ENCODE results near the gene CEP95. TPM values are rescaled to one million over a fixed set of nuclear protein-coding genes. Genes with fewer than 3 reads are reported as not detected.

The CEP95 gene
- total RNA-seq, 3 donors from 2014 or later = 35.1 to 38.2 (median 36.7) TPM

GRCh38 chr17:64500862-64501765 is 5.7 kb upstream of the CEP95 start:
- peaks cover 78% of the 10 kb centered on the region for H3K36me3 Mint-ChIP-seq (ENCODE audit: insufficient read depth)
- no peaks in the 10 kb centered on the region for H3K9me3 Mint-ChIP-seq
- H3K4me1 Mint-ChIP-seq (ENCODE audit: low read depth) = peaks cover 75% of the 10 kb centered on the region
- ATAC-seq = no peak
- peak overlapping the region; percentile 42 for H3K4me3 Mint-ChIP-seq
- no peaks in the 10 kb centered on the region for H3K27me3 Mint-ChIP-seq (ENCODE audit: low read depth)
- no peak for DNase-seq

GRCh38 chr17:64502021-64502420 is 4.8 kb upstream of the CEP95 start:
- Mint-ChIP-seq H3K4me3 (peak overlapping the region; percentile 31), H3K4me1 (ENCODE audit: low read depth) (peaks cover 72% of the 10 kb centered on the region), H3K9me3 (no peaks in the 10 kb centered on the region), H3K36me3 (ENCODE audit: insufficient read depth) (peaks cover 78% of the 10 kb centered on the region), H3K27me3 (ENCODE audit: low read depth) (no peaks in the 10 kb centered on the region)
- ATAC-seq = no peak
- no peak for DNase-seq

GRCh38 chr17:64502809-64503208 is 4.0 kb upstream of the CEP95 start:
- H3K36me3 Mint-ChIP-seq (ENCODE audit: insufficient read depth) = peaks cover 72% of the 10 kb centered on the region

GRCh38 chr17:64503341-64503740 is 3.4 kb upstream of the CEP95 start:
- no peaks in the 10 kb centered on the region for H3K27me3 Mint-ChIP-seq (ENCODE audit: low read depth)
- no peaks in the 10 kb centered on the region for H3K9me3 Mint-ChIP-seq
- DNase-seq (no peak), ATAC-seq (no peak)
- peaks cover 71% of the 10 kb centered on the region for H3K4me1 Mint-ChIP-seq (ENCODE audit: low read depth)
- H3K36me3 Mint-ChIP-seq (ENCODE audit: insufficient read depth) = peaks cover 68% of the 10 kb centered on the region
- H3K4me3 Mint-ChIP-seq = peak overlapping the region; percentile 100

More at GRCh38 chr17:64502809-64503208, 4.0 kb upstream of the CEP95 start:
- ATAC-seq (no peak), DNase-seq (no peak)
- Mint-ChIP-seq H3K4me3 (peak overlapping the region; percentile 100), H3K27me3 (ENCODE audit: low read depth) (no peaks in the 10 kb centered on the region), H3K9me3 (no peaks in the 10 kb centered on the region), H3K4me1 (ENCODE audit: low read depth) (peaks cover 72% of the 10 kb centered on the region)

GRCh38 chr17:64503821-64504768 is 2.7 kb upstream of the CEP95 start:
- H3K9me3 Mint-ChIP-seq = no peaks in the 10 kb centered on the region
- peak overlapping the region; percentile 100 for H3K4me3 Mint-ChIP-seq
- no peak for DNase-seq
- ATAC-seq = no peak
- peaks cover 64% of the 10 kb centered on the region for H3K36me3 Mint-ChIP-seq (ENCODE audit: insufficient read depth)
- no peaks in the 10 kb centered on the region for H3K27me3 Mint-ChIP-seq (ENCODE audit: low read depth)
- H3K4me1 Mint-ChIP-seq (ENCODE audit: low read depth) = peaks cover 71% of the 10 kb centered on the region

GRCh38 chr17:64504769-64505339 is 1.9 kb upstream of the CEP95 start:
- ATAC-seq (no peak), DNase-seq (no peak)
- peaks cover 65% of the 10 kb centered on the region for H3K4me1 Mint-ChIP-seq (ENCODE audit: low read depth)
- peaks cover 59% of the 10 kb centered on the region for H3K36me3 Mint-ChIP-seq (ENCODE audit: insufficient read depth)
- H3K27me3 Mint-ChIP-seq (ENCODE audit: low read depth) = no peaks in the 10 kb centered on the region
- H3K4me3 Mint-ChIP-seq = peak overlapping the region; percentile 100
- no peaks in the 10 kb centered on the region for H3K9me3 Mint-ChIP-seq

GRCh38 chr17:64505340-64506200 is 1.2 kb upstream of the CEP95 start:
- DNase-seq = peak; percentile 80
- Mint-ChIP-seq H3K4me3 (peak overlapping the region; percentile 100), H3K4me1 (ENCODE audit: low read depth) (peaks cover 60% of the 10 kb centered on the region), H3K36me3 (ENCODE audit: insufficient read depth) (peaks cover 54% of the 10 kb centered on the region), H3K27me3 (ENCODE audit: low read depth) (no peaks in the 10 kb centered on the region), H3K9me3 (no peaks in the 10 kb centered on the region)
- peak; percentile 37 to 46 for ATAC-seq

- H3K4me3 Mint-ChIP-seq = peak within 1 kb of the TSS; percentile 100
- ATAC-seq = peak; percentile 69 to 71
- H3K4me1 Mint-ChIP-seq (ENCODE audit: low read depth) = peaks cover 54% of the 10 kb centered on the region
- peaks cover 52% of the 10 kb centered on the region for H3K36me3 Mint-ChIP-seq (ENCODE audit: insufficient read depth)
- peak; percentile 99 for DNase-seq
- H3K27me3 Mint-ChIP-seq (ENCODE audit: low read depth) = no peaks in the 10 kb centered on the region
- no peaks in the 10 kb centered on the region for H3K9me3 Mint-ChIP-seq
Observed at GRCh38 chr17:64506201-64506575, 589 bp upstream of the CEP95 start, which contains the start of gene DDX5. DDX5 (minus strand) TSS chr17:64506289; CDS start chr17:64506119, 170 bp downstream.

GRCh38 chr17:64507413-64507782 is 621 bp downstream of the CEP95 start:
- Mint-ChIP-seq H3K4me3 (peak overlapping the region; percentile 100), H3K4me1 (ENCODE audit: low read depth) (peaks cover 42% of the 10 kb centered on the region), H3K27me3 (ENCODE audit: low read depth) (no peaks in the 10 kb centered on the region), H3K9me3 (no peaks in the 10 kb centered on the region), H3K36me3 (ENCODE audit: insufficient read depth) (peaks cover 48% of the 10 kb centered on the region)
- ATAC-seq = peak; percentile 25 to 29
- DNase-seq = no peak

GRCh38 chr17:64508683-64509082 is 1.9 kb downstream of the CEP95 start:
- Mint-ChIP-seq H3K27me3 (ENCODE audit: low read depth) (no peaks in the 10 kb centered on the region), H3K36me3 (ENCODE audit: insufficient read depth) (peaks cover 42% of the 10 kb centered on the region), H3K4me1 (ENCODE audit: low read depth) (peaks cover 33% of the 10 kb centered on the region), H3K9me3 (no peaks in the 10 kb centered on the region), H3K4me3 (peak overlapping the region; percentile 100)
- ATAC-seq (no peak), DNase-seq (no peak)

GRCh38 chr17:64509179-64509578 is 2.4 kb downstream of the CEP95 start:
- Mint-ChIP-seq H3K4me1 (ENCODE audit: low read depth) (peaks cover 33% of the 10 kb centered on the region), H3K36me3 (ENCODE audit: insufficient read depth) (peaks cover 42% of the 10 kb centered on the region), H3K27me3 (ENCODE audit: low read depth) (no peaks in the 10 kb centered on the region), H3K9me3 (no peaks in the 10 kb centered on the region), H3K4me3 (no peak overlapping the region)
- no peak for DNase-seq
- no peak for ATAC-seq

- no peak for DNase-seq
- H3K4me1 Mint-ChIP-seq (ENCODE audit: low read depth) = peaks cover 24% of the 10 kb centered on the region
- no peaks in the 10 kb centered on the region for H3K9me3 Mint-ChIP-seq
- H3K36me3 Mint-ChIP-seq (ENCODE audit: insufficient read depth) = peaks cover 51% of the 10 kb centered on the region
- no peak for ATAC-seq
- no peak overlapping the region for H3K4me3 Mint-ChIP-seq
- H3K27me3 Mint-ChIP-seq (ENCODE audit: low read depth) = no peaks in the 10 kb centered on the region
Observed at GRCh38 chr17:64515419-64515818, 8.6 kb downstream of the CEP95 start.

GRCh38 chr17:64515829-64516228 is 9.1 kb downstream of the CEP95 start:
- H3K27me3 Mint-ChIP-seq (ENCODE audit: low read depth) = no peaks in the 10 kb centered on the region
- peaks cover 24% of the 10 kb centered on the region for H3K4me1 Mint-ChIP-seq (ENCODE audit: low read depth)
- no peak overlapping the region for H3K4me3 Mint-ChIP-seq
- no peak for ATAC-seq
- H3K9me3 Mint-ChIP-seq = no peaks in the 10 kb centered on the region
- H3K36me3 Mint-ChIP-seq (ENCODE audit: insufficient read depth) = peaks cover 48% of the 10 kb centered on the region
- no peak for DNase-seq
